GM18517 (cell line): ENCODE data around the gene COL27A1.

Experiments used
- ATAC-seq: cut with Tn5 transposase; IDR thresholded peaks from one replicate; pipeline ENCODE4 v1.9.1; 2021; ENCODE audit warnings: mild to moderate bottlenecking, moderate library complexity; ENCODE audit not compliant: unreplicated experiment

The COL27A1 gene

DNA sequence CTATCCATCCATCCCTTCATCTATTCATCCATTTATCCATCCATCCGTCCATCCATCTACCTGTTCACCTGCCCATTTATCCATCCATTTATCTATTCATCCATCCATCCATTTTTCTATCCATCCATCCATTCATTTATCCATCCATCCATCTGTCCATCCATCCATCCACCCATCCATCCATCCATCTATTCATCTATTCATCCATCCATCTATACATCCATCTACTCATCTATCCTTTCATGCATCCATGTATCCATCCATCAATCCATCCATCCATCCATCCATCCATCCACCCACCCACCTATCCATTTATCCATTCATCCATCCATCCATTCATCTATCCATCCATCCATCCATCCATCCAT lies 10.8 kb downstream of the COL27A1 start:
- no peak for ATAC-seq

DNA sequence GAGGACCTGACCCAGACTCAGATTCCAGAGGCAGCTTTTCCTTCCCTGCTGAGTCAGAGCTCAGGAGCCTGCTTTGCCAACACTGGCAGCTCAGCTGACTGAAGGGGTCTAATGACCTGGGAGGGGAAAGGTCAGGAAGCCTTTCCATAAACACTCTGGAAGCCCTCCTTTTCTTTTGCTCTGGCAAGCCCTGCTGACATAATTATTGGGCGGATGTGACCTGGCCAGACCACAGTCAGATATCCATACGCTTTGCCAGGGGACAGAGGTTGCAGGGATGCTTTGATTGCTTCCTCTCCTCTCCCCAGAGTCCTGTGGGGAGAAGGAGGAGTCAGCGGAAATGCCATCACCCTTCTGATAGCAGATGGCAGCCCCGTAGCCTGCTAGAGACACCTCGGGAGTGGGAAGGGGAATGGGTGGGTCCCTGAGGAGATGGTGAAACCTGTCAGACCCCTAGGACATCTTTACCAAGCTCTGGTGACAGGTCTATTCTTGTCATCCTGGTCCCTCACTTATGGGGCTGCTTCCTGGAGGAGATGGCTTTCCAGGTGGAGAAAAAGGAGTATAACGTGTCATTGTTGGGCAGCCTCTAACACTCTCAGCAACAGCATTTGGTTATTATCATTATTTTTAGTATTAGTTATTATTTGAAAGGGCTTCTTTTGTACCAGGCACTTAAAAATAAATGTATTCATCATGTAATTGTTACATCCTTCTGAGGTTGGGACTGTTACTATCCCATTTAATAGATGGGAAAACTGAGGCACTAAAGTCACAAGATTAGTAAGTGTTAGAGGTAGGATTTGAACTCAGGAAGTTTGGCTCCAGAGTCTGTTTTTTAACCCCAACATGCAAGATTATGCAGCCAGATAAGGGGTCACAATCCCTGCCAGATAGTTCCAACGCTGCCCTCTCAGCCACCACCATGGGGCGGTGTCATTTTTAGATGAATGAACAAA lies 11.6 kb downstream of the COL27A1 start:
- ATAC-seq = no peak

DNA sequence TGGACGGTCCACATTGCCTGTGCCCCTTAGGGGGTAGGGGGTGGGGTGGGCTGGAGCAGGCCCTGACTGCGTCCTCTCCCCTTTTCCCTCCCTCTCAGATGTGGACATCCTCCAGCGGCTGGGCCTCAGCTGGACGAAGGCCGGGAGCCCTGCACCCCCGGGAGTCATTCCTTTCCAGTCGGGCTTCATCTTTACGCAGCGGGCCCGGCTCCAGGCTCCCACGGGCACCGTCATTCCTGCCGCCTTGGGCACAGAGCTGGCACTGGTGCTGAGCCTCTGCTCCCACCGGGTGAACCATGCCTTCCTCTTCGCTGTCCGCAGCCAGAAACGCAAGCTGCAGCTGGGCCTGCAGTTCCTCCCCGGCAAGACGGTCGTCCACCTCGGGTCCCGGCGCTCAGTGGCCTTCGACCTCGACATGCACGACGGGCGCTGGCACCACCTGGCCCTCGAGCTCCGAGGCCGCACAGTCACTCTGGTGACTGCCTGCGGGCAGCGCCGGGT lies 12.3 kb downstream of the COL27A1 start:
- ATAC-seq = no peak

DNA sequence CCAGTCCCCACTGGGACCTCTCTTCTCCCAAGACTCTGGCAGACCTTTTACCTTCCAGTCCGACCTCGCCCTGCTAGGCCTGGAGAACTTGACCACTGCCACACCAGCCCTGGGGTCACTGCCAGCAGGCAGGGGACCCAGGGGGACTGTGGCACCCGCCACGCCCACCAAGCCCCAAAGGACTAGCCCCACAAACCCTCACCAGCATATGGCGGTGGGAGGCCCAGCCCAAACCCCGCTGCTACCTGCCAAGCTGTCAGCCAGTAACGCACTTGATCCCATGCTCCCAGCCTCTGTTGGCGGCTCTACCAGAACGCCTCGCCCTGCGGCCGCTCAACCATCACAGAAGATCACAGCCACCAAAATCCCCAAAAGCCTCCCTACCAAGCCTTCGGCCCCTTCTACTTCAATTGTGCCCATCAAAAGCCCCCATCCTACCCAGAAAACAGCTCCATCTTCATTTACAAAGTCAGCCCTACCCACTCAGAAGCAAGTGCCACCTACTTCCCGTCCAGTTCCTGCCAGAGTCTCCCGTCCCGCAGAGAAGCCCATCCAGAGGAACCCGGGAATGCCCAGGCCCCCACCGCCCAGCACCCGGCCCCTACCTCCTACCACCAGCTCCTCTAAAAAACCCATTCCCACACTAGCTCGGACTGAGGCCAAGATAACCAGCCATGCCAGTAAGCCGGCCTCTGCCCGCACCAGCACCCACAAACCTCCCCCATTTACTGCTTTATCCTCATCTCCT lies 13.1 kb downstream of the COL27A1 start:
- ATAC-seq = no peak

DNA sequence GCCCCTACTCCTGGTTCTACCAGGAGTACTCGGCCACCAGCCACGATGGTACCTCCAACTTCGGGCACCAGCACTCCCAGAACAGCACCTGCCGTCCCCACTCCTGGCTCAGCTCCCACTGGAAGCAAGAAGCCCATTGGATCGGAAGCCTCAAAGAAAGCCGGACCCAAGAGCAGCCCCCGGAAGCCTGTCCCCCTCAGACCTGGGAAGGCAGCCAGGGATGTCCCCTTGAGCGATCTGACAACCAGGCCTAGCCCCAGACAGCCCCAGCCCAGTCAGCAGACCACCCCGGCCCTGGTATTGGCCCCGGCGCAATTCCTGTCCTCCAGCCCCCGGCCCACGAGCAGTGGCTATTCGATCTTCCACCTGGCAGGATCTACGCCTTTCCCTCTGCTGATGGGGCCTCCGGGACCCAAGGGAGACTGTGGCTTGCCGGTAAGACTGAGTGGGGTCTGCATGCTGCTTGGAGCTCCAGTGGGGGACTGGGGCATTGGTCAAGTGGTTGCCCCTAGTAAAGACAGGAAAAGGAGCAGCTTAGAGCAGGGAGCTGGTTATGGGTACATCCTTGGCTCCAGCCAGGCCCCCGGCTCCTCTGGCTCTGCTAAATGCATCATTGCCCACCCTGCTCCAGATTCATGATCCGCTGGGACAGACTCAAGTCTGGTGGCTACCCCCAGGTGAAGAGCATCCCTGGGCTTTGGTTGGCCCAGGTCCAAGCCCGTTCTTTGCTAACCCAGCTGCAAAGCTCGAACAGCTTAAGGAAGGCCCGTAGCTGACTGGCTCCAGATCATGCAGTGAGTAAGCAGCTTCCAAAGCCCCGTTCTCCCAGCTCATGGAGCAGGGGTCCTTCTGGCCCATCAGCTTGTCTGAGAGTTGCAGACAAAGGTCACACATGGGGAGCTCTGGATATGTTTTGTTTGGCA lies 14.0 kb downstream of the COL27A1 start:
- ATAC-seq = no peak

DNA sequence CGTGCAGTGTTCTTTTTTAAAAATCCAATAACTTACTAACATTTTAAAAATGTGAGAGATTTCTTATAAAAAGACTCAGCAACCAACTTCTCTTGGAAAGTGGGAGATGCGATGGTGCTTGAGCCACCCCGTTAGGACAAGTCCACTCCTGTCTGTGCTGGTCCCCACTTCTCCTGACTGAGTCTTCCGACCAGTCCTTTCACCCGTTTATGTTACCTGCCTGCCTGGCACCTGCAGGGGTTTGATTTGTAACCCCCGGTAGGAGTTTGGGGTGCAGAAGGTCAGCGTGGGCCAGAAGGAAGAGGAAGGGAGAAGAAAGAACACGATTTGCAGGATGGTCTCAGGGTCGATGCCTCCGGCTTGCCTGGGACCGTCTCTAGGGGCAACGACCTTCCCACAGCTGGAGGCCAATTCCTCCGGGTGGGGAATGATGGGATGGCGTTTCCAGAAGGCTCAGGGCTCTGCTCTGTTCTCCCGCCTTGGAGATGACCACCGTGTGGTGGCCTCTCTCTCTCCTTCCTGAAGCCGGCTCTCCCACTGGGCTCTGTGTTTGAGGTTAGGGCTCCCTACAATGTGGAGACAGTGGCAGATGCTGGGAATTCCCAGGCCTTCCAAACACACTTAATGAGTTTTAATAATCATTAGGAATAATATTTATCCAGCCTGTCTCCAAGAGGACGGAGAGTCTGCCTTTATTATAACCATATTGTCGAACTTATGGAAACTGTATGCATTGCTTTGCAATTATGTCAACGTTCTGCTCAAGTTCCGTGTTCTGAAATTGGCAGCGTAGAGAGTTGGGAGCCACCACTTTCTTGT lies 14.8 kb downstream of the COL27A1 start:
- ATAC-seq = no peak

DNA sequence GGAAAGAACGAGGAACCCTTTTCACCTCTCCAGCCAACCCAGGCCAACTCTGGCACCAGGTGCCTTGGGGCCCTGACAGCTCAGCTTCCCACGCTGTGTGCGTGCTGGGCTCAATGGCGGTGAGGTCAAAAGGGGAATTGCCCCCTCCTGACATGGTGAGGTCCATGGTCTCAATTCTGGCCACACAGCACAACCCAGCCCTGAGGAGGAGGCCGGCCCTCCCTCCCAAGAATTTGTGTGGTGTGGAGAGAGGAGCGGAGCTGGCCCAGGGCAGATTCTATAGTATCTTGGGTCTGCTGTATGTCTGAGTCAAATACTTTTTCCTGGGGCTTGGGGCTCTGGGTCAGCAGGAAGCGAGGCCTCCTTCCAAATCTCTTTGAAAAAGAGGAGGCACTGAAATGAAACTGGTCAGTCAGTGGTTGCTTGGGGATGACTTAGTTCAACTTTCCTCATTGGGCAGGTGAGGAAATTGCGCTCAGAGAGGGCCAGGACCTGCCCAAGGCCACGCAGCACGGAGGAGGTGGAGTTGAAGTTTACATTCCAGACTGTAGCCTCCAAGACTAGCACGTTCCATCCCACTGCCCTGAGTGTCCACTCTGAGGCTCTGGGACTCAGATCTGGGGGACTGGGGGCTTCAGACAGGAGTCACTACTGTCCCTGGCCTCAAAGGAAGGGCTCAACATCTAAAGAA lies 15.6 kb downstream of the COL27A1 start:
- ATAC-seq = no peak

DNA sequence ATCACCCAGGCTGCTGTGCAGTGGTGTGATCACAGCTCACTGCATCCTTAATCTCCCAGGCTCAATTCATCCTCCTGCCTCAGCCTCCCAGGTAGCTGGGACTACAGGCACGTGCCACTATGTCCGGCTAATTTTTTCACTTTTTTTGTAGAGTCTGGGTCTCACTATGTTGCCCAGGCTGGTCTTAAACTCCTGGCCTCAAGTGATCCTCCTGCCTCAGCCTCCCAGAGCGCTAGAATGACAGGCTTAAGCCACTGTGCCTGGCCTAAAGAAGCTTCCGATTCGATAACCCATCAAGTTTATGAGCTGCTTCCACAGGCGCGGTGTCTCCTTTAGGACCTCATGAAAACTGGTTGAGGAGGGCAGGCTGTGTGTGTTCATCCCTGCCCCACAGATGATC lies 16.2 kb downstream of the COL27A1 start:
- no peak for ATAC-seq

DNA sequence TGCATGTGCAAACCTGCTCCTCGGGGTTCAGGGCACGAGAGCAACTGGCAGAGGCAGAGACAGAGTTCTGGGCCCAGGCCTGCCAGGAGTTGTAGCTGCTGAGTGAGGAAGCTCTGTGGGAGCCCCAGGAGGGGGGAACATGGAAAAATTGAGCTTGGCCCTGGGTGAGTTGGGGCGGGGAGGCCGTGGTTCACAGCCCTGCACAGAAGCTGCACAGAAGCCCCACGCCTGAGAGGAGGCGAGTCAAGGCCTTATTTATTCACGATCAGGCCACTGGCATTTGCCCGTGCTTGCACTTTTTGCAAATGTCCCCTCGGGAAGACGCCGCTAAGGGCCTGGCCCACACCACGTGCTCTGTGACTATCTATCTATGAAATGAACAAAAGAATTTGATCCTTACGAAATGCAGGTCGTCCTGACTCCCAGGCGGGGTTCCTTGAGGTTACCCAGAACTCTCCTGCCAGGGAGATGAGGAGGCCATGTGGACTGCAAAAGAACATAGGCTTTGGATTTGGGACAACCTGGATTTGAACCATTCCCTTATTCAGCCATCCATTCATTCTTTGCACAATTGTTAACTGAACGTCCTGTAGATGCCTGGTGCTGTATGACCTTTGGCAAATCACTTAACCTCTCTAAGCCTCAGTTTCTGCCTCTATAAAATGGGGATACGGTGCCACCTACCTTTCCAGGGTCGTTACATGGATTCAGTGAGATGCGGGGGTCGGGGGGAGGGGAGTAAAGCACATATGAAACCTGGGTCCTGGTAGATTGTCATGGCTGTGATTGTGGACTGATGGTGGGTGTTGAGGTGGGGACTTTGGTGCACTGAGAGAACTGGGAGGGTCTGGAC lies 17.9 kb downstream of the COL27A1 start:
- no peak for ATAC-seq

DNA sequence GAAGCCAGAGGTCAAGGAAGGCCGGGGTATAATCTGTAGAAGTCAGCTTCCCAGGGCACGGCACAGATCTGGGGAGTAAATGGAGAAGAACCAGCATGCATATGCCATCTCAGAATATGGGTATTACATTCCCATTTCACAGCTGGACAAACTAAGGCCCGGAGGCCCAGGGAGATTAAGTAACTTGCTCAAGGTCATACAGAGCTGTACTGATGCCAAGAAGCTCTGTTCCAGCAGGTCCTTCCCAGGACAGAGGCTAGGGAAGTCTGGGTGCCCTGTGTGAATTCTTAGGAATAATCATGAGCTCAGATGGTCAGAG lies 19.2 kb downstream of the COL27A1 start:
- ATAC-seq = no peak

DNA sequence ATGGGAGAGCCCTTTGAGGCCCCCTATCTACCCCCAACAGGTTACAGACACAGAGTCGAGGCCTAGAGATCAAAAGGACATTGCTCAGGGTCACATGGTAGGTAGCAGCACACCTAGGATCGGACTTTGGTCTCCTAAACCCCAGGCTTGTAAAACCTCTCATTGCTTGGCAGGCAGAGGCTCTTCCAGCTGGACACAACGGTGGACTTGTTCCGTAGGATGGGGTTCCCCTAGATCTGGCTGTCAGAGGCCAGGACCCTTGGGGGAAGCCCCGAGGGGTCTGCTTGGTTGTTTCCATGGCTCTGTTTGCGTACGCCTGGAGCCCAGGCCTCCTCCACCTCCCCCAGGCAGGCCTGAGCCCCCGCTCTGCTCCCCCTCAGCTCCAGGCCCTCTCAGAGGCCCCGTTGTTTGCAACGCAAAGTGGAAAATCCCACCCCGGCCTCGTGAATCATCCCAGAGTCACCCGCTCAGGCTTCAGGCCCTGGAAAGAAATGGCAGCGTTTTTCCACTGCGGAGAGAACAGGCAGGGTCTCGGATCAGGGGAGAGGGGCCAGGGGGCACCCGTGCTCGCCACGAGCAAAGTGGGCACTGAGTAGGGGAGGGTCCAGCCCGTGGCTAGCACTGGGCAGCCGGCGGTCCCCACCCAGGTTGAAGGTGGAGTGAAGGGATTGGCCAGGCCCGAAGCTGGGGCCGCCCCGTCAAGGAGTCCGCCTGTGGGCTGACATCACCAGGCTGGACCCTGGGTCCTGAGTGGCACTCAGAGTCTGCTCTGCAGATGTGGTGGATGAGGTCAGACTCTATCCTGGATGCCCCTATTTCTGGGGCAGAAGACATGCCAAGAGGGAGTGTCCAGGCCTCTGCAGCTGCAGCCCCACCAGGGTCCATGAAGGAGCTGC lies 19.8 kb downstream of the COL27A1 start:
- no peak for ATAC-seq

DNA sequence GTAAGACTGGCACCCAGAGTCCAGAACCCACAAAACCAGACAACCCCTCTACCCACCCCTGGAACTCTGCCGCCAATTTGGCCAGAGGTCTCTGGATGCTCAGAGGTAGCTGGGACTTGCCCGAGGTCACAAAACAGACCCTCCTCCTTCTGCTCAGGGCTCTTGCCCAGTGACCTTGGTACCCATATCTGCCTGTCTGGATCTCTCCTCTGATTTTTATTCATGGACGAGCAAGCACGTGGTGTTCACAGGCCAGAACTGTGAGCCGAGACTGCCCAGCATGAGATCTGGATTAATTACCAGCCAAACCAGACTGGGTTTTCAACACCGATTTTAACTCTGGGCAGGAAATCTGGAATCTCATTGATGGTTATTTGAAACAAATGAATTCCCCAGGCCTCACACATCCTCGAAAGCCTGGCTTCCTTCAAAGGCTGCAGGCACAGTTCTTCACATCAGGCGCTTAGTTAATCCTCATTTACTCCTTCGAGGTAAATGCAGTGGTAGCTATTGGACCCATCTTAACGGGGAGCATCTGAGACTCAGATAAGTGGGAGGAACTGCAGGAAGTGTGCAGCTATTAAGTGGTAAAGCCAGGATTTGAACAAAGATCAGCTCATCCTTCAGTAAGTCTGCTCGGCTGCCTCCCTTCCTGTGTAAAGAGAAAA lies 21.4 kb downstream of the COL27A1 start:
- ATAC-seq = no peak

DNA sequence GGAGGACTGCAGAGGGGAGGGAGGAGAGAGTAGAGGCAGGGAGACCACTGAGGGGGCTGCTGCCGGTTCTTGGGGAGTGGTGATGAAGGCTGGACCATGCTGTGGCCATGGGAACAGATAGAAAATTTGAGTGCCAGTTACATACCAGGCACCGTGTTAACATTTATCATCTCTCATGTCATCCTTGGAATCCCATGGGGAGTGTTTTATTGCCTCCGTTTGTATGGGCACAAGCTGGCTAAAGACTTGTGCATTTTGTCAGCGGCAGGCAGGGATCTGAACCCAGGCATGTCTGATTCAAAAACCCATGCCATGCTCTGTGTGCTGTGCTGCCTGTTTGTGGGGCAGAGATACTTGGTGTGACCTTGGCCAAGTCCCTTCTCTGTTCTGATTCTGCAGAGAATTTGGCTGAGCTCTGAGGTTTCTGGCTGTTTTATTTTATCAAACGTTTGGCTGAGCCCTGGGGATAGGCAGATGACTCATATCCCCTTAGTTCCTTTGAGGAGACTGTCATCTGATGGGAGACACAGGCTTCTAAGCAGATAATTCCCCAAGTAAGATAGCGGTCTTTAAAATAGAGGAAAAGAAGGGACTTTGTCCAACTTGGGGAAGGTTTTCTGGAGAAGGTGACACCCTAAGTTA lies 22.2 kb downstream of the COL27A1 start:
- no peak for ATAC-seq

DNA sequence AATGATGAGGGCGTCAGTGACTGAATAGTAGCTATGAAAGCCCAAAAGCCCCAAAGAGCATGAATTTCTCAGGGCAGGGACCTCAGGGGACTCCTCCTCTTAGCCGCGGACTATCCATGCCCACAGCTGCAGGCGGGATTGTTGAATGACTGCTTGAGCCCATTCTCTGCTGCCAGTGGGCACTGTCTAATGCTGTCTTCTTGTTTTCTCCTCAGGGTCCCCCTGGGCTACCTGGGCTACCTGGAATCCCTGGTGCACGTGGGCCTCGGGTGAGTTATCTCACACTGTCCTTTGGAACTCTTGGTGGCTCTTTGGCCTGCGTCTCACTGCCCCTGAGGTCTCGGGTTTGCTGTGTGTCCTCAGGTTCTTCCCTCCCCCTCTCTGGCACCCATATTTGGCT lies 22.7 kb downstream of the COL27A1 start:
- no peak for ATAC-seq

DNA sequence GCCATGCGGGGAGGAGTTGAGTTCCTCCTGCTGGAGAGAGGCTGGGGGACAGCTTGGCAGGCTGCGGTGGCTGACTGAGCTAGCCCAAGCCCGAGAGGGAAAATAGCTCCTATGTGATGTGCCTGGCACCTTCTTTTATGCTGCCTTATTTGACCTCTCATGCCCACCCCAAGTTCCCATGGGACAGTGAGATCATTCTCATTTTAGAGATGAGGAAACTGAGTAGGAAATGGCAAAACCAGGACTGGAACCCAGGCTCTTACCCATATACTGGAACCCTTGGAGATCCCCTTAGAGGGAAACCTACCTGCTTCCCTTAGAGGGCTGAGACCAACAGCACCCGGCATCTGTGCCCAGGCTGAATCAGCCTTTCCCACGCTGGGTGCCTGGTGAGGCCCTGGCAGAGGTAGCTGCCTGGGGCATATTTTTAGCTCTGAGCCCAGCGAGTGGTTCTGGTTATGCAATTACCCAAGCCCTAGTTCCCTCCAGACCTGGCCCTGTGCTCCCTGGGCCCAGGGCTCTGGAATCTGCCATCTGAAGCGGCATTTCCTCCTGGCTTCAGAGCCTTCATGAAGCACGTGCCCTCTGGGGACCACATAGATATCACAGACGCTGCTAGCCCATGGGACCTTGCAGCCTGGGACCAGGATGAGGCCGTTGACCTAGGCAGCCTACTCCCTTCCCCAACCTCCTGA lies 23.6 kb downstream of the COL27A1 start:
- no peak for ATAC-seq

DNA sequence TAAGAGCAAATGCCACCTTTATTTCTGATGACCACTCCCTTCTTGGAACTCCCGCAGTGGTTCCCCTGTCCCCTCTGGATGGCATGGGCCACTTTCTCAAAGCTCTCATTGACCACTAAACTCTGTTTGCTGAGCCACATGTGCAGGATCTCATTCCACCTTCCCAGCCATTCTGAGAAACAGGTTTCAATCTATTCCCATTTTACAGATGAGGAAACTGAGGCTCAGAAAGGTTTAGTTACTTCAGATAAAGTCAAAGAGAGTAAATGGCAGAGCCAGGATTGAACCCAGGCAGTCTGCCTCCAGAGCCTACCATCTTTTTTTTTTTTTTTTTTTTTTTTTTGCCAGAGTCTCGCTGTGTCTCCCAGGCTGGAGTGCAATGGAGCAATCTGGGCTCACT lies 24.2 kb downstream of the COL27A1 start:
- no peak for ATAC-seq
